ENCODE measurements around the gene IQGAP2.

The IQGAP2 gene, protein sequence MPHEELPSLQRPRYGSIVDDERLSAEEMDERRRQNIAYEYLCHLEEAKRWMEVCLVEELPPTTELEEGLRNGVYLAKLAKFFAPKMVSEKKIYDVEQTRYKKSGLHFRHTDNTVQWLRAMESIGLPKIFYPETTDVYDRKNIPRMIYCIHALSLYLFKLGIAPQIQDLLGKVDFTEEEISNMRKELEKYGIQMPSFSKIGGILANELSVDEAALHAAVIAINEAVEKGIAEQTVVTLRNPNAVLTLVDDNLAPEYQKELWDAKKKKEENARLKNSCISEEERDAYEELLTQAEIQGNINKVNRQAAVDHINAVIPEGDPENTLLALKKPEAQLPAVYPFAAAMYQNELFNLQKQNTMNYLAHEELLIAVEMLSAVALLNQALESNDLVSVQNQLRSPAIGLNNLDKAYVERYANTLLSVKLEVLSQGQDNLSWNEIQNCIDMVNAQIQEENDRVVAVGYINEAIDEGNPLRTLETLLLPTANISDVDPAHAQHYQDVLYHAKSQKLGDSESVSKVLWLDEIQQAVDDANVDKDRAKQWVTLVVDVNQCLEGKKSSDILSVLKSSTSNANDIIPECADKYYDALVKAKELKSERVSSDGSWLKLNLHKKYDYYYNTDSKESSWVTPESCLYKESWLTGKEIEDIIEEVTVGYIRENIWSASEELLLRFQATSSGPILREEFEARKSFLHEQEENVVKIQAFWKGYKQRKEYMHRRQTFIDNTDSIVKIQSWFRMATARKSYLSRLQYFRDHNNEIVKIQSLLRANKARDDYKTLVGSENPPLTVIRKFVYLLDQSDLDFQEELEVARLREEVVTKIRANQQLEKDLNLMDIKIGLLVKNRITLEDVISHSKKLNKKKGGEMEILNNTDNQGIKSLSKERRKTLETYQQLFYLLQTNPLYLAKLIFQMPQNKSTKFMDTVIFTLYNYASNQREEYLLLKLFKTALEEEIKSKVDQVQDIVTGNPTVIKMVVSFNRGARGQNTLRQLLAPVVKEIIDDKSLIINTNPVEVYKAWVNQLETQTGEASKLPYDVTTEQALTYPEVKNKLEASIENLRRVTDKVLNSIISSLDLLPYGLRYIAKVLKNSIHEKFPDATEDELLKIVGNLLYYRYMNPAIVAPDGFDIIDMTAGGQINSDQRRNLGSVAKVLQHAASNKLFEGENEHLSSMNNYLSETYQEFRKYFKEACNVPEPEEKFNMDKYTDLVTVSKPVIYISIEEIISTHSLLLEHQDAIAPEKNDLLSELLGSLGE (N-terminal part only)

DNA sequence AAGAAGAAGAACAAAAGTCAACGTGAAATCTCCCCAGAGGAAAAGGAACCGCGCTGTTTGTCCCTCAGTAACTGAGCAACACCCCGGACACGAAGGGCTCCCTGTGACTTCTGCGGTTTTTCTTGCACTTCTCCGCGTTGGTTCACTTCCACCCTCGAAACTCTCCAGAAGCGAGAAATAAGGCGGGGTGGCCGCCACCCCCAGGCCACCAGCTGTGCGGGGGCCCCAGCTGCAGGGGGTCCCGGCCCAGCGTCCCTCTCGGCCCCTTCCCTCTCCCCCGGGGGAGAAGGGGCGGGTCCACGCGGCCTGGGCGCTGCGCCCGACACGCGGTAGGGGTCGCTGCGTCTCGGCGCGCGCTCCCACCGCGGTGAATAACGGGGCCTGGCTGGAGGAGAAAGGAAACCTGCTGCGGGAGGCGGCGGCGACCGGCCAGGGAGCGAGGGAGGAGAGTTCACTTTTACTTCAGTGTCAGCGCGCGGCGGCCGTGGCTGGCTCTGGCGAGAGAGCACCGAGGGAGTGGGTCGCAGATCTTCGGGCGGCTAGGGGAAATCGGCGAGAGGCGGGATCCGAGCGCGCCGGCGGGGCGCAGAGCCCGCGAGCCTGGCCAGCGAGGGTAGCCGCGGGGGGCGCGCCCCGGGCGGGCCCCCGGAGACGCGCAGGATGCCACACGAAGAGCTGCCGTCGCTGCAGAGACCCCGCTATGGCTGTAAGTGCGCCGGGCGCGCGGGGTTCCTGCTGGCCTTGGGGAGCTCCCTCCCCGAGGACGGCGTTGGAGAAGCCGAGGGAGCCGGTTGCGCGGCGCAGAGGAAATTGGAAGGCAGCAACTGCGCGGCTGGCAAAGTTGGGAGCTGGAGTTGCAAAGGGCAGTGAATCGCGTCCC, at the start of gene IQGAP2:
Gene IQGAP2, plus strand, starts transcription at position 400 of the 880 bp plus-strand sequence. Its CDS starts 261 bp downstream, at position 661.
- peak within 1 kb of the TSS; percentile 96 for H3K27ac ChIP-seq

DNA sequence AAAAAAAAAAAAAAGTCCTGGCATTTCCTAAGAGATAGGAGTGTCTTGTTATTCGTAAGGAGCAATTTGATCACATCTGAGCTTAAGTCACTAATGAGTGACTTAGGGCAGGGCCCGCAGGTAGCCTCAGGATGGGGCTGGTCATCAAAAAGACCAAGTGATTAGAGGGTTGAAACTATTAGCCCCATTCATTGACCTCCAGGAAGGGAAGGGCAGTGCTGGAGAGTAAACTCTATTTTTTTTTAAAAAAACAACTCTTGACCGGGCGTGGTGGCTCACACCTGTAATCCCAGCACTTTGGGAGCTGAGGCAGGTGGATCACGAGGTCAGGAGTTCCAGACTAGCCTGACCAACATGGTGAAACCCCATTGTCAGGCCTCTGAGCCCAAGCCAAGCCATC, 46.2 kb upstream of the IQGAP2 start:
- Histone ChIP-seq H3K36me3 (ENCODE audit: control insufficient read depth, insufficient read depth, low read length) (no peaks in the 10 kb centered on the region), H3K4me1 (no peaks in the 10 kb centered on the region), H3K9me3 (ENCODE audit: control insufficient read depth, low read length) (no peaks in the 10 kb centered on the region), H3K4me3 (ENCODE audit: low read depth, low read length) (no peak overlapping the region), H3K4me2 (ENCODE audit: low read length) (no peak overlapping the region), H3K9ac (no peak overlapping the region), H2AFZ (no peak overlapping the region), H3K27ac (no peak overlapping the region), H3K27me3 (ENCODE audit: control insufficient read depth, insufficient read depth, low read length) (no peaks in the 10 kb centered on the region), H3K79me2 (no peaks in the 10 kb centered on the region)
- TF ChIP-seq, protein P1, sequence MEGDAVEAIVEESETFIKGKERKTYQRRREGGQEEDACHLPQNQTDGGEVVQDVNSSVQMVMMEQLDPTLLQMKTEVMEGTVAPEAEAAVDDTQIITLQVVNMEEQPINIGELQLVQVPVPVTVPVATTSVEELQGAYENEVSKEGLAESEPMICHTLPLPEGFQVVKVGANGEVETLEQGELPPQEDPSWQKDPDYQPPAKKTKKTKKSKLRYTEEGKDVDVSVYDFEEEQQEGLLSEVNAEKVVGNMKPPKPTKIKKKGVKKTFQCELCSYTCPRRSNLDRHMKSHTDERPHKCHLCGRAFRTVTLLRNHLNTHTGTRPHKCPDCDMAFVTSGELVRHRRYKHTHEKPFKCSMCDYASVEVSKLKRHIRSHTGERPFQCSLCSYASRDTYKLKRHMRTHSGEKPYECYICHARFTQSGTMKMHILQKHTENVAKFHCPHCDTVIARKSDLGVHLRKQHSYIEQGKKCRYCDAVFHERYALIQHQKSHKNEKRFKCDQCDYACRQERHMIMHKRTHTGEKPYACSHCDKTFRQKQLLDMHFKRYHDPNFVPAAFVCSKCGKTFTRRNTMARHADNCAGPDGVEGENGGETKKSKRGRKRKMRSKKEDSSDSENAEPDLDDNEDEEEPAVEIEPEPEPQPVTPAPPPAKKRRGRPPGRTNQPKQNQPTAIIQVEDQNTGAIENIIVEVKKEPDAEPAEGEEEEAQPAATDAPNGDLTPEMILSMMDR (IDR thresholded peaks at IDR 0.05): no peak

More for the DNA sequence above, at the start of gene IQGAP2:
- Histone ChIP-seq H3K9me3 (ENCODE audit: control insufficient read depth, low read length) (no peaks in the 10 kb centered on the region), H3K4me2 (ENCODE audit: low read length) (peak within 1 kb of the TSS; percentile 87), H3K4me1 (peaks cover 28% of the 10 kb centered on the region), H3K36me3 (ENCODE audit: control insufficient read depth, insufficient read depth, low read length) (no peaks in the 10 kb centered on the region), H3K79me2 (peaks cover 4% of the 10 kb centered on the region), H2AFZ (peak within 1 kb of the TSS; percentile 92), H3K27me3 (ENCODE audit: control insufficient read depth, insufficient read depth, low read length) (no peaks in the 10 kb centered on the region), H3K4me3 (ENCODE audit: low read depth, low read length) (peak within 1 kb of the TSS; percentile 80), H3K9ac (peak within 1 kb of the TSS; percentile 34)
- TF ChIP-seq, protein P1 (IDR thresholded peaks at IDR 0.05): peak; percentile 90

DNA sequence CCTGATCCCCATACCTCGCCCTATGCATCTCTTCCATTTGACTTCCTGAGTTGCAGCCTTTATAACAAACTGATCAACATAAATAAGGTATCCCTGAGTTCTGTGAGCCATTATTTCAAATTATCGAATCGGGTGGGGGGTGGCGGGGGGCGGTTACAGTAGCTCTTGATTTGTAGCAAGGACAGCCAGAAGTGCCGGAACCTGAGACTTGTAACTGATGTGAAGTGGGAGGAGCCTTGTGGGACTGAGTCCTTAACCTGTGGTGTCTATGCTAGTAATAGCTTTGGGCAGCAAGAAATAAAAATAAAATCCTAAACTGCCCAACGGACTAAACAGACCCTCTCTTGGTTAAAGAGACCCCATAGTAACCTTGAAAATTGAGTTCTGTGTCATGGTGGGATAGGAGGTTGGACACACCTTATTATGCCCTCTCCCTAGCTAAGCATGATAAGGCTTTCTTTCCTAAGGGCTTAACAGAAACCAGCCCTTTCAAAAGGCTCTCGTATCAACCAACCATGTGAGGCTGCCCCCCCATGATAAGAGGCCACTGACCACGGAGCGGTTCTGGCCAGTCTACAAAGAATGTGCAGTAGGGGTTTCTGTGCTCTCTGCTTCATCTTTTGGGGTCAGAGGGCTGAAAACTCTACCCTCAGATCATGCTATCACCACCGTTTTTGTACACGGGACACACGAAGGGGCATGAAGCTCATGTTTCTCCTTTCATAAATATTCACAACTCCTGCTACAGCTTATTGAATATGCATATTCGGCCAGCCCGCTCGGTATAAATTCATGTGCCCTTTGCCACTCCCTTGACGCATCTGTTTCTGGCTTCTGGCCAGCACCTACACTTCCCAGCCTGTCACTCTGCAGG, 39.5 kb upstream of the IQGAP2 start:
- H3K9ac ChIP-seq: no peak overlapping the region
- H3K27ac ChIP-seq: no peak overlapping the region
- peak overlapping the region; percentile 65 for H2AFZ ChIP-seq
- H3K27me3 ChIP-seq (ENCODE audit: control insufficient read depth, insufficient read depth, low read length): no peaks in the 10 kb centered on the region
- no peaks in the 10 kb centered on the region for H3K79me2 ChIP-seq
- H3K4me2 ChIP-seq (ENCODE audit: low read length): peak overlapping the region; percentile 2
- TF ChIP-seq, protein P1 (IDR thresholded peaks at IDR 0.05): no peak
- H3K4me1 ChIP-seq: peaks cover 21% of the 10 kb centered on the region
- H3K36me3 ChIP-seq (ENCODE audit: control insufficient read depth, insufficient read depth, low read length): no peaks in the 10 kb centered on the region
- H3K9me3 ChIP-seq (ENCODE audit: control insufficient read depth, low read length): no peaks in the 10 kb centered on the region
- no peak overlapping the region for H3K4me3 ChIP-seq (ENCODE audit: low read depth, low read length)
